Posterior cingulate gyrus (tissue), 11 donors: Measurements from ENCODE around the gene FBXO34.

ENCODE experiments used
- DNase-seq, 10 donors: peaks; one replicate each; pipeline versions ENCODE4 v3.0.0 to v3.0.0-alpha.2; 2020 to 2021; ENCODE audit warnings: mixed read lengths in 3 of 10
- intact Hi-C: fragments of 100-400 bp; cut with DNase I; formaldehyde crosslinking; loops from one replicate; pipeline ENCODE4 v1.15.1; 2023

The FBXO34 gene

GRCh38 chr14:55270832-55271571 lies at the start of gene FBXO34:
FBXO34 (plus strand) TSS chr14:55271421; CDS start chr14:55350391, 78,970 bp downstream.
- intact Hi-C loops: loop anchor here (1.0 kb wide), 2 partner anchors 83 to 141 kb away; no protein-coding TSS in a partner anchor

DNA sequence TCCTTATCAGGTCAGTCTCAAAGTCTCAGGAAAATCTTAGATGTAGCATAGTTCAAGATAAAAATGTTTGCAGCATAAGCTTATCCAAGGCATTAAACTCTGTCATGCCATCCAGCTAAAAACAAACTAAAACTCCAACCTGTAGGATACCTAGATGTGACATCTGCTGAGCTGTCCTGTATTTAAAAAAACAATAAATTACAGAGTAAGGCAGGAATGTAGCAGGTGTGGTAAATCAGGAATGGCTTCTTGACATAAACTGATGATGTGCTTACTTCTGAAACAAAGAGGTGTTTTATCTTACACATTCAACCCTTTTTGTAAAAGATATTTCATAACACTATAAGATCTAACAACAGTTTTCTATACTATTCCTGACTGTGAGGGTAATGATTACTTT lies 49.3 kb upstream of the FBXO34 start:
- intact Hi-C loops: no loop called here
- DNase-seq: no peak

More at GRCh38 chr14:55270832-55271571, at the start of gene FBXO34:
- peak; percentile 95 to 100 (median 98) for DNase-seq

- intact Hi-C loops: no loop called here
- DNase-seq: no peak
These were observed 47.9 kb upstream of the FBXO34 start for GRCh38 chr14:55223364-55223763.

- intact Hi-C loops: no loop called here
- no peak for DNase-seq
These were observed 43.0 kb upstream of the FBXO34 start for GRCh38 chr14:55228261-55228660.

DNA sequence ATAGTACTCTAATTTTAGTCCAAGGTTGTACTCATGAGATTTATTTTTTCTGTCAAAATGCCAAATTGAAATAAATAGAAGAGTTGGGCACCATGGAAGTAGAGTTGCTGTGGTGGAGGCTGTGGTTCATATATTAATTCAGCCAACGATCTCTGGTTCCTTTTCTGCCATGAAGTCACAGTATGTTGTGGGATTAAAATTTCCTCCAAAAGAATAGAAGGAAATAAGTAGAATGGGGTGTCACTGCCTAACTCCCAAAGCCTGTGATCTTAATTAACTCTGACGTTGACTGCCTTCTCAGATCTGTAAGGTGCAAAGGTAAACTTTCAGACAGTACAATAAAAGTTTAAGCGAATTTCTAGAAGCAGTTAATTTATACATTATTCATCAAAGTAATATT lies 37.6 kb upstream of the FBXO34 start:
- intact Hi-C loops: no loop called here

GRCh38 chr14:55238019-55238680 lies 33.1 kb upstream of the FBXO34 start:
- intact Hi-C loops: no loop called here
- no peak for DNase-seq

More for the DNA sequence above, 37.6 kb upstream of the FBXO34 start:
- no peak for DNase-seq

- intact Hi-C loops: no loop called here
- no peak for DNase-seq
These were observed 31.9 kb upstream of the FBXO34 start for GRCh38 chr14:55239320-55239719.

DNA sequence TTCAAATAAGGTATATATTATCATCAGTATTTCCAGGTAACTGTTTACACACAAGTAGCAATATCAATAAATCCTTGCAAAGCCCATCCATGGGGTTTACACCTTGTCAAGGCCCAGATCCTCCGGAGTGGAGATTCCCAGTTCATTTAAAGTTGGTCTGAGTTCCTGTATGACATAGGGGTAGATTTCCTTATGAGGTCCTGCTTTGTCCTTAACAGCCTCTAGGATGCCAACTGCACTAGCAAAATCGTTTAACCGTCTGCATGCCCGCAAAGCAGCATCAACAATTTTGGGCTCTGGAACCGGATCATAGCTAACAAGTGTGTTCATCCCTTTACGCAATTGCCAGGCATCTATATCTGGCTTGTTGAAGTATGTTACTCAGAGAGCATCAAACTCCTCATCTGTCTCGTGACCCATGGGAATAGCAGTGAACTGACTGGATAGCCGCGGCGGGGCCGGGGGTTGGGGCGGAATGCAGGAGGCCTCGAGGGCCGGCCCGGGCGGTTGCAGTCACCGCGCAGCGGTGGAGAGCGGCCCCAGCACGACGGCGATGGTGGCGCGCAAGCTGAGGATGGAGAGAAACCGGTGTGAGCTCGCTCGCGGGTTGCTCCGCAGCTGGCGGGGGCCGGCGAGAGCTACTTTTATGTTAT lies 30.6 kb upstream of the FBXO34 start:
- DNase-seq: peak in 5 of 10 donors; percentile 6 to 90 (median 19)
- intact Hi-C loops: loop anchor here (1.0 kb wide), 1 partner anchor 21 kb away; no protein-coding TSS in a partner anchor

DNA sequence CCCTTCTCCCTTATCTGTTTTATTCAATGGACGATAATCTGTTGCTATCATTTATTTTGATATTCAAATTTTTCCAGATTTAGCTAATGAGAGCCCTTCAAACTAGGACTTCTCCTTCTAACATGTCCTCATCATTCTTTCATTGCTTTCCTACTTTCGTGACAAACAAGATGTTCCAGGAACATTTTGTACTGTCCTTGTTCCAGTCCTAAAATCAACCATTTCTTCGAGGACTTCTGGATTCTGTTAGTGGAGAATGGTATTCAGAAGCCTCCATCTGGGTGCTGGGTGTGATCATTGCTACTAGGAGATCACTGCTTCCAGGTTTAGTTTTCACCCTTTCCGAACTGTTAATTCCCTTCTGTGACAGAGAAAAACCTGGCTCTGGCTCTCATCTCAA lies 29.5 kb upstream of the FBXO34 start:
- DNase-seq: no peak
- intact Hi-C loops: loop anchor here (1.0 kb wide), 1 partner anchor 22 kb away; no protein-coding TSS in a partner anchor

DNA sequence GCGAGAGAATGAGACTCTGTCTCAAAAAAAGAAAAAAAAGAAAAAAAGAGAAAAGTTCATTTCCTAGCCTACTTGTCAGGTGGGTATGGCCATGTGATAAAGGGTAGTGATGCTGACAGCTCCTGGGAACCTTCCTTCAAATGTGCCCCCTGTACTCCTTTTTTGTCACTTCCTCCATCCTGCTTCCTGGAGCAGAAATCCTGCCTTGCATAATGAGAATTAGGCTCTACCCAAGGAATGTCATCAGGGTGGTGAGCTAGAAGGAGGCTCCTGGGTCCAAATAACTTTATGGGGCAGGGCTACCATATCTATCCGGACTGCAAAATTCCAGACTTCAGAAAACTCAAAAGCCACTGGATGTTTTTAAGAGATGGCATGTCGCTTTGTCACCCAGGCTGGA lies 27.8 kb upstream of the FBXO34 start:
- intact Hi-C loops: no loop called here
- DNase-seq: no peak

- DNase-seq: no peak
- intact Hi-C loops: no loop called here
These were observed 27.4 kb upstream of the FBXO34 start for GRCh38 chr14:55243813-55244212.

DNA sequence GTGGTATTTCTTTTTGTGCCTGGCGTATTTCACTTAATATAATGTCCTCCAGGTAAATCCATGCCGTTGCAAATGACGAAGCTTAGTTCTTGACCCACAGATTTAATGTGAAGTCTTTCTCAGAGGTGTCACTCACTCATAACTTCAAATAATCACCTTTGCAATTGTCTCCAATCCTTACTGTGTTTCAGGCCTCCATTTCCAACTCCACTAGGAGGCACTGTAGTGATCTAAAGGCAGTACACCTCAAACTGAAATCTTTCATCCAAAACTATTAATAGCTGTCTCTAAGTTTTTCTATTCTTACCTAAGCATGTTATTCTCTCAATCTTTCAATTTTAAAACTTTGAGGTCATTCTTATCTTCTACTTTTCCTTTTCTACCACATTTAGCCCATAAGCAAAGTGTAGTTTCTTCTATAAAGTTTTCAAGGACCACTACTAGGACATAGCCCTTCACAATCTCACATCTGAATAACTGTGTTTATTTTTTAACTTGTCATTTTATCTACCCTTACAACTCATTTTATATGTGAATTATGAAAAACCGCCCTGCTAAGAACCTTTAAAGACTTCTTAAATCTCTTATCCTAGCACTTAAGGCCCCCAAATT lies 25.5 kb upstream of the FBXO34 start:
- no peak for DNase-seq
- intact Hi-C loops: no loop called here

GRCh38 chr14:55248411-55248810 lies 22.8 kb upstream of the FBXO34 start:
- intact Hi-C loops: no loop called here
- no peak for DNase-seq

- no peak for DNase-seq
- intact Hi-C loops: no loop called here
These were observed 21.8 kb upstream of the FBXO34 start for GRCh38 chr14:55249423-55249822.

DNA sequence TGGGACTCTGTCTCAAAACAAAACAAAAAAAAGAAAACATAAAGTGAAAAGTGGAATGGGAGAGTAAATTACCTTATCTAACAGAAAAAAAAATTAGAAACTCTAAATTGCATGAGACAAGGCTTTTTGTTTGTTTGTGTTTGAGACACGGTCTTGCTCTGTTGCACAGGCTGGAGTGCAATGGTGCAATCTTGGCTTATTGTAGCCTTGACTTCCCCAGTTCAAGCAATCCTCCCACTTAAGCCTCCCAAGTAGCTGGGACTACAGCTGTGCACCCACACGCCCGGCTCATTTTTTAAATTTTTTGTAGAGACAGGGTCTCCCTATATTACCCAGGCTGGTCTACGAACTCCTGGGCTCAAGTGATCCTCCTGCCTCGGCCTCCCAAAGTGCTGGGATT lies 17.9 kb upstream of the FBXO34 start:
- intact Hi-C loops: no loop called here
- no peak for DNase-seq

- intact Hi-C loops: no loop called here
- DNase-seq: no peak
These were observed 16.6 kb upstream of the FBXO34 start for GRCh38 chr14:55254581-55254980.

DNA sequence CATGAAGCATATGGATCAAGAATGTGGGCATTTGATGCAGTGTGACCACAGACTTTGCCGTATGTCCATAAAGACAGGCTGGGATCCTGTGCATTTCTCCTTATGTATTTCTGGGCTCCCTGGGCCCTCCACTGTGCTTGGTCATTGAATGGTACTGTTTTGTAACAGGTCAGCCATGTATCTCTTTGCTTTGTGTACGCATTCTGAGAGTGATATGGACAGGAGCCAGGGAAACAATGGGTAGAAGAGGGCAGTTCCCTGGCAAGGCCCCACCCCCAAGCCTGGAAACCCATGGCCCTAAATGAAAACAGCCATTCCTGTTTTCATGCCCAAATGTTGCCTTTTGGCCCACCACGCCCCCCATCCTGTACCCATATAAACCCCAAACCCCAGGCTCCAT lies 15.2 kb upstream of the FBXO34 start:
- no peak for DNase-seq
- intact Hi-C loops: no loop called here

DNA sequence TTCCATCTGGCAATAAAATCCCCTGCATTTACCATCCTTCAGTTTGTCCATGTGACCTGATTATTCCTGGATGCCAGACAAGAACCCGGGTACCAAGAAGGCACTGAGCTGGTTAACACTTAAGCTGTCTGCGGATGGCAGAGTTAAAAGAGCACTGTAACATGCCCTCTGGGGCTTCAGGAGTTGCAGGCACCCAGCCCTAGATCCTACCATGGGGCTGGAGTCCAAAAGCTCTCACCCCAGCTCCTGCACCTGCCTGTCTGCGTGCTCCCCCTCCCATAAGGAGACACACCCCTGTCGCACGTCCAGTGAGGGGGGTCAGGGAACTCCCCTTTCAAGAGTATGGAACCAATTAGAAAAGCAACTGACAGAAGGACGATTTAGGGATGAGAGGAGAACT lies 14.6 kb upstream of the FBXO34 start:
- DNase-seq: no peak
- intact Hi-C loops: no loop called here

- intact Hi-C loops: no loop called here
- no peak for DNase-seq
These were observed 6.0 kb upstream of the FBXO34 start for GRCh38 chr14:55265197-55265596.

DNA sequence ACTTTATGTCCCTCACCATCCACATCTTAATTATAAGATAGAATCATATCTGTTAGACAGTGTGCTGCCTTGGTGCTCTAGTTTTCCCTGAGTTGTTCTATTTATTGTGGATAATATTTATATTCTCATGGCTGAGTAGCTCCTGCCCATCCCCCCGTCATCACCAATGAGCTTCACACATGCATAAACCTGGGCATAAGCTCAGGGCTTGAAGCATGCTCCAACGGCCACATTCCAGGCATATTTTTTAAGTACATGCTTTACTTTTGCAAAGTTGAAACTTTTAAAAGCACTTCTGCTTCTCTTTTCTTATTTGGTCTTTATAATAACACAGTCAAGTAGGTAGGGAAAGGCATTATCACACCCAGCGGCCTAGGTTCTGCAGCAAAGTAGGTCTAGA lies 3.4 kb upstream of the FBXO34 start:
- DNase-seq: no peak
- intact Hi-C loops: no loop called here
